Measurements from ENCODE around the gene KDM4E.

Gene KDM4E

GRCh38 chr11:95054356-95054755, 29.3 kb downstream of the KDM4E start:
- DNase-seq = no peak

GRCh38 chr11:95055283-95055897, 30.3 kb downstream of the KDM4E start:
- DNase-seq = no peak

GRCh38 chr11:95057959-95058358, 32.9 kb downstream of the KDM4E start:
- DNase-seq = no peak

- no peak for DNase-seq
These were observed 33.6 kb downstream of the KDM4E start for GRCh38 chr11:95058621-95059020.

- DNase-seq = no peak
These were observed 34.0 kb downstream of the KDM4E start for GRCh38 chr11:95059046-95059445.

GRCh38 chr11:95065336-95065735, 40.3 kb downstream of the KDM4E start:
- DNase-seq = no peak

GRCh38 chr11:95066716-95067038, 41.6 kb downstream of the KDM4E start, which contains the start of gene SRSF8:
SRSF8 (plus strand) TSS chr11:95066919; CDS start chr11:95067227, 308 bp downstream.
- DNase-seq = no peak

- DNase-seq = peak; percentile 69
These were observed 42.2 kb downstream of the KDM4E start for GRCh38 chr11:95067039-95067840.

- DNase-seq = no peak
These were observed 42.8 kb downstream of the KDM4E start for GRCh38 chr11:95067841-95068219.

- peak; percentile 42 for DNase-seq
These were observed 43.5 kb downstream of the KDM4E start for GRCh38 chr11:95068549-95068948.

- DNase-seq = no peak
These were observed 45.4 kb downstream of the KDM4E start for GRCh38 chr11:95070471-95070870.

- no peak for DNase-seq
These were observed 47.9 kb downstream of the KDM4E start for GRCh38 chr11:95072948-95073347.

- DNase-seq = no peak
These were observed 49.9 kb downstream of the KDM4E start for GRCh38 chr11:95074792-95075563.

GRCh38 chr11:95076416-95076815, 51.4 kb downstream of the KDM4E start:
- no peak for DNase-seq

GRCh38 chr11:95076981-95077380, 51.9 kb downstream of the KDM4E start:
- DNase-seq = no peak

Measured in stimulated activated CD4-positive, alpha-beta T cell treated with anti-CD3 and anti-CD28 coated beads, Interleukin-12 subunit alpha, Interleukin-12 subunit beta, amount 100 ng/mL, for 4 hours (primary cell).